Gastrocnemius medialis (tissue), 4 donors: ENCODE results near the gene KMT2B. TPM values are rescaled to one million over a fixed set of nuclear protein-coding genes. Genes with fewer than 3 reads are reported as not detected.

Source experiments
- ATAC-seq, 2 donors: fragments of 150-250 bp; one replicate each; pipeline ENCODE4 v1.9.1; 2016
- DNase-seq, 2 donors: peaks; one replicate each; pipeline ENCODE4 v3.0.0-alpha.2; 2019
- H3K27ac ChIP-seq, 4 donors: fragments of 200-600 bp; sonication (generic); 1 replicate in 1 of 4; 2 replicates in 3 of 4; pipeline ENCODE4 v1.5.1; 2016 to 2018; ENCODE audit warnings: mild to moderate bottlenecking in 2 of 4, moderate library complexity in 1 of 4
- H3K27me3 ChIP-seq, 3 donors: fragments of 200-600 bp; sonication (generic) in 2 of 3; 1 replicate in 1 of 3; 2 replicates in 2 of 3; pipeline versions ENCODE4 v1.5.1 to v1.6.0; 2016 to 2019; ENCODE audit warnings: mild to moderate bottlenecking in 1 of 3, moderate library complexity in 1 of 3
- H3K36me3 ChIP-seq, 2 donors: fragments of 200-600 bp; sonication (generic) in 1 of 2; one replicate each; pipeline ENCODE4 v1.5.1; 2017 to 2018
- H3K4me1 ChIP-seq, 2 donors: fragments of 200-600 bp; sonication (generic) in 1 of 2; one replicate each; pipeline ENCODE4 v1.5.1; 2016 to 2017; ENCODE audit warnings: mild to moderate bottlenecking in 2 of 2
- H3K4me3 ChIP-seq, 4 donors: fragments of 200-600 bp; sonication (generic) in 3 of 4; 1 replicate in 1 of 4; 2 replicates in 3 of 4; pipeline ENCODE4 v1.5.1; 2016 to 2019; ENCODE audit warnings: mild to moderate bottlenecking in 2 of 4
- H3K9me3 ChIP-seq, 3 donors: fragments of 200-600 bp; sonication (generic) in 2 of 3; 1 replicate in 1 of 3; 2 replicates in 2 of 3; pipeline ENCODE4 v1.5.1; 2016 to 2019
- CTCF ChIP-seq, 5 experiments: fragments of 450-650 bp in 3 of 5; fragments of 200-600 bp in 2 of 5; sonication (generic) in 2 of 5; IDR thresholded peaks in 4 of 5; conservative IDR thresholded peaks in 1 of 5; 1 replicate in 4 of 5; 2 replicates in 1 of 5; pipeline ENCODE4 v1.5.1; 2016 to 2019; ENCODE audit warnings: antibody characterized with exemption in 5 of 5, mild to moderate bottlenecking in 3 of 5, moderate library complexity in 3 of 5
- POLR2A ChIP-seq, 2 donors: fragments of 450-650 bp; IDR thresholded peaks; one replicate each; pipeline ENCODE4 v1.6.1; 2017; ENCODE audit warnings: antibody characterized with exemption in 2 of 2, mild to moderate bottlenecking in 2 of 2, moderate library complexity in 2 of 2
- in situ Hi-C, 4 donors: fragments of 200-750 bp; cut with MboI; loops; one replicate each; pipeline versions ENCODE4 v1.15.0 to v1.8.0; 2017; ENCODE audit warnings: low sequenced_read_pairs in 4 of 4
- intact Hi-C: fragments of 100-400 bp; cut with DNase I; formaldehyde crosslinking; loops from one replicate; pipeline ENCODE4 v1.15.1; 2023; ENCODE audit warnings: low total_unique reads
- total RNA-seq, 4 donors: library from RNA; depleted of rRNA; stranded (reverse); fragments of >200 nt; gene quantifications; one replicate each; pipeline versions ENCODE4 v1.1.0 to v1.2.3, GENCODE V29; 2016

Gene KMT2B
- total RNA-seq, 4 donors from 2014 or later = 9.3 to 39.0 (median 16.8) TPM

DNA sequence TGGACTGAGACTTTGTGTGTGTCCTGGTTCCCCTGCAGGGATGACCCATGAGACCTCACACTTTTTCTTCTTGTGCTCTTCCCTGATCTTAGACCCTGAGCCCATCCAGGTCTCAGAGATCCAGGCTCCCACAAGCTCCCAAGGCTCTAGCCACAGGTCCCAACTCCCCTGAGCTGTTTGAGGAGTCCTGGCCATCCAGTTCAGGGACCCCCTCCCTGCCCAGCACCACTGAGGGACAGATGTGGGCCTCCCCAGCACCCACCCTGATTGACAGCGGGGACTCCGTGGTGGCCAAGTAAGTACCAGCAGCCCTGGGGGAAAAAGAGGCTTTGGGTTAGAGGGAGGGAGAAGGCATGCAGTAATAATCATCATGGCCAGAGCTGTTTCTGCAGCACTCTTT is 41.9 kb downstream of the KMT2B start:
- H3K36me3 ChIP-seq = peaks cover 0 to 8% of the 10 kb centered on the region in 2 donors

DNA sequence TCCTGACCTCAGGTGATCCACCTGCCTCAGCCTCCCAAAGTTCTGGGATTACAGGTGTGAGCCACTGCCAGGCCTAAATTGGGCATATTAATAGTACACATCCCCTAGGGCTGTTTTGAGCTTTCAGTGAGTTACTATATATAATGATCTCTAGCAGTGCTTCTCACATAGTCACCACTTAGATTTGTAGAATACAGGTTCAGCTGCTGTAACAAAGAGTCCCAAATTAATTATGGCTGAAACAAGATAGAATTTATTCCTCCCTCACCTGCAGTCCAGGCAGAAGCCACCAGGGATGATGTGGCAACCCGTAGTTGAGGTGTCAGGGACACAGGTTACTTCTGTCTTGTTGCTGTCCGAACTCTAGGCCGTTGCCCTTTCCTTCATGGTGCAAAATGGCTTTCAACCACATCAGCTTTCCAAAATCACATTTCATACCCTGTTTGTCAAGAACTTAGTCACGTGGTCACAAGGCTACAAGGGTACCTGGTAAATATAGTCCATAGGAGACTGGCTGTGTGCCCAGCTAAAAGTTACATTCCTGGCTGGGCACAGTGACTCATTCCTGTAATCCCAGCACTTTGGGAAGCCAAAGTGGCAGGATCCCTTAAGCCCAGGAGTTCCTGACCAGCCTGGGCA is 43.0 kb downstream of the KMT2B start:
- Histone ChIP-seq H3K4me1 (peaks cover 25 to 28% of the 10 kb centered on the region in 2 donors), H3K27me3 (no peaks in the 10 kb centered on the region), H3K27ac (no peak overlapping the region), H3K9me3 (no peaks in the 10 kb centered on the region), H3K4me3 (no peak overlapping the region), H3K36me3 (peaks cover 0 to 13% of the 10 kb centered on the region in 2 donors)
- no peak for TF ChIP-seq CTCF (IDR thresholded peaks at IDR 0.05 in 4 of 5, conservative IDR thresholded peaks at IDR 0.05 in 1 of 5)
- no peak for TF ChIP-seq POLR2A (IDR thresholded peaks at IDR 0.05)
- in situ Hi-C loops = loop anchor here in 1 of 4 donors (25.0 kb wide), 1 partner anchor 376 kb away; the partner anchor contains the start of gene CAPNS1
- intact Hi-C loops = no loop called here
- DNase-seq (no peak), ATAC-seq (no peak)

More for the DNA sequence above, 41.9 kb downstream of the KMT2B start:
- intact Hi-C loops = loop anchor here (5.0 to 10.0 kb wide), 5 partner anchors 112 to 717 kb away; partner anchors contain the start of genes COX6B1, COX7A1, HPN and USF2
- ATAC-seq (no peak), DNase-seq (no peak)
- in situ Hi-C loops = loop anchor here in 1 of 4 donors (25.0 kb wide), 1 partner anchor 378 kb away; the partner anchor contains the start of gene CAPNS1
- Histone ChIP-seq H3K27me3 (no peaks in the 10 kb centered on the region), H3K4me3 (no peak overlapping the region), H3K4me1 (peaks cover 28 to 33% of the 10 kb centered on the region in 2 donors), H3K27ac (no peak overlapping the region), H3K9me3 (no peaks in the 10 kb centered on the region)
- TF ChIP-seq POLR2A (IDR thresholded peaks at IDR 0.05) (no peak), CTCF (IDR thresholded peaks at IDR 0.05 in 4 of 5, conservative IDR thresholded peaks at IDR 0.05 in 1 of 5) (no peak)

- intact Hi-C loops (no loop called here), in situ Hi-C loops (loop anchor here in 1 of 4 donors (25.0 kb wide), 1 partner anchor 373 kb away; the partner anchor contains the start of gene CAPNS1)
- no peak for TF ChIP-seq CTCF (IDR thresholded peaks at IDR 0.05 in 4 of 5, conservative IDR thresholded peaks at IDR 0.05 in 1 of 5)
- TF ChIP-seq POLR2A (IDR thresholded peaks at IDR 0.05) = no peak
- Histone ChIP-seq H3K36me3 (peaks cover 0 to 13% of the 10 kb centered on the region in 2 donors), H3K4me3 (no peak overlapping the region), H3K27me3 (no peaks in the 10 kb centered on the region), H3K4me1 (peaks cover 0 to 5% of the 10 kb centered on the region in 2 donors), H3K9me3 (no peaks in the 10 kb centered on the region), H3K27ac (no peak overlapping the region)
- DNase-seq (no peak), ATAC-seq (no peak)
Measured at GRCh38 chr19:35764432-35765315, 46.9 kb downstream of the KMT2B start.

GRCh38 chr19:35766571-35767104 is 48.8 kb downstream of the KMT2B start:
- Histone ChIP-seq H3K9me3 (no peaks in the 10 kb centered on the region), H3K4me1 (no peaks in the 10 kb centered on the region), H3K4me3 (no peak overlapping the region), H3K36me3 (peaks cover 0 to 13% of the 10 kb centered on the region in 2 donors), H3K27me3 (no peaks in the 10 kb centered on the region), H3K27ac (no peak overlapping the region)
- intact Hi-C loops (no loop called here), in situ Hi-C loops (loop anchor here in 1 of 4 donors (25.0 kb wide), 1 partner anchor 371 kb away; the partner anchor contains the start of gene CAPNS1)
- ATAC-seq (no peak), DNase-seq (no peak)
- no peak for TF ChIP-seq CTCF (IDR thresholded peaks at IDR 0.05 in 4 of 5, conservative IDR thresholded peaks at IDR 0.05 in 1 of 5)
